ENCODE results near the gene ADH4.
A peak's percentile ranks its signal among the peaks of the same experiment; 100 is the strongest.
"Not testable (repeated sequence)": the region's sequence is repeated elsewhere in the genome, so short reads cannot be mapped to it uniquely, and the experiment has no call there.

ADH4 gene

DNA sequence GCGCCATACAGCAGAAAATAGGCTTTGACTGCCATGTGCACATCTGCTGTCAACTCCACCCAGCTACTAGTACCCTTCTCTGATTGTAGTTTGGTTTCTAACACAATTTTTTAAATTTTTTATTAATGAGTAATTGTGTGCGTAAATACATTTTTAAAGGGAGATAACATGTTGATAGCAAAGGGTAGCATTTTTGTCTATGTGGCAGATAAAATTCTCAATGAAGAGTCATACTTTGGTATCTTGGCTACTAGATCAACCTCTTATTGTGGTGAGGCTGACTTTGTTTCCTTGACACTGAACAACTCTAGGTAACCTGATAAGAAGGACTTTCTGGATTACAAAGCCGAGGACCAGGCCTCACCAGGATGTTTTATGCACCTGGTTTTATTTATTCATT, 9.5 kb downstream of the ADH4 start:
- DNase-seq (ENCODE audit: low read depth in 2 of 3, low spot score in 2 of 3): no peak

DNA sequence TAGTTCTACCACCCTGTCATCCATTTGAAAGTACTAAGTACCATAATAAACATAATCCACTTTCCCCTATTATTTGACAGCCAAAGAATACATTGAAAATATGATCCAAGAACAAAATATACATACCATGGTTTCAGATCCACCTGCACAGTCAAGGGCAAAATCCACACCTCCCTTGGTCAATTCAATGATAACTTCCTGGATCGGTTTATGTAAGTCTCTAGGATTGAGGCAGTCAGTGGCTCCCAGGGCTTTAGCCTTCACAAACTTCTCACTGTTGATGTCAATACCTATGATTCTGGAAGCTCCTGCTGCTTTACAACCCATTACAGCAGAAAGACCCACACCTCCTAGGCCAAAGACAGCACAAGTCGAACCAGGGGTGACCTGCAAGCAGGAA, 12.7 kb downstream of the ADH4 start:
- no peak for DNase-seq (ENCODE audit: low read depth in 2 of 3, low spot score in 2 of 3)

DNA sequence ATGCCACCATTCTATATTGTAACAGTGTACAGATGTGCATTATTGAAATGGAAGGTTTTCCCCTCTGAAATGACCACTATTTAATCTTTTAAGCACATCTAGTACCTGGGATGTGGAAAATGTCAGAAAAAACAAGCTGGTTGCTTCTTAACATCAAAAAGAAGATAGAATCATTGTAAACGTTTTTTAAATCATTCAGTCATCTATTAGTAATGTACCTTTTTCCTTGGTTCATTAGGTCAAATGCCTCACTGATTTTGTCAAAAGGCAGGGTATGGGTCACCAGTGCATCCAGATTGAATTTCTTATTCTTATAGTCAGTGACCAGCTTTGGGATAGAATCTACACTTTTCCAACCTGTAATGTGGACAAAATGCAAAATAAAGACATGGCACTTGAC, 17.7 kb downstream of the ADH4 start:
- no peak for DNase-seq (ENCODE audit: low read depth in 2 of 3, low spot score in 2 of 3)

DNA sequence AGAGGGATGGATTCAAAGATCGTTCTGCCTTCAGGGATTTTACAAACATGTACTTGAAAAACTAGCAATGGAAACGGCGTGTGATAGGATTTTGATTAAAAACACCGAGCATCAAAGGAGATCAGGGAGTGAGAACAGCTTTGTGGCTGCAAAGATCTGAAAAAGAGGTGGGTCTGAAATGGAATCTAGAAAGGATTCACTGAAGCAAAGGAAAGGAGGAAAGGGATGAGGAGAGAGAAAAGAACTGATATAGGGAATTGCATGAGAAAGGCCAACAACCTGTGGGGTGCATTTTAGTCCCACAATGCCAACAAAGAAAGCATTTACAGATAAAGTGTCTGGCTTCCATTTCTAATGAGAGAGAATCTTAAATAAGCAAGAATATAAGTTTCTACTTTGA, 23.1 kb downstream of the ADH4 start:
- no peak for DNase-seq (ENCODE audit: low read depth in 2 of 3, low spot score in 2 of 3)

DNA sequence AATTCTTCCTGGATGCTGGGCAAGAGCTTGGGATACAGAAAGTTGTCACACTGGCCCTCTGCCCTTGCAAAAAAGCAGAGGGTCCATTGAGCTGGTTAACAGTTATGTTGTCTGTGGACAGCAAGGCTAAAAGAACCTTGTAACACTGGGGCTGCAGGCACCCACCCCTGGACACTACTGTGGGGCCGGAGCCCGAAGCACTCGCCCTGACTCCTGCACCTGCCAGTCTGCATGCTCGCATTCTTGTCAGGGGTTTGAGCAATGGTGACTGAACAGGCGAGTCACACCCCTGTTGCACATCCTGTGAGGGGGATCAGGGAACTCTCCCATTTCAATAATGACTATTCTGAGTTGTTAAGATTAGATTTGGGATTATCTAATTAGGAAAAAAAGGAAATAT, 23.6 kb downstream of the ADH4 start:
- DNase-seq (ENCODE audit: low read depth in 2 of 3, low spot score in 2 of 3): no peak

DNA sequence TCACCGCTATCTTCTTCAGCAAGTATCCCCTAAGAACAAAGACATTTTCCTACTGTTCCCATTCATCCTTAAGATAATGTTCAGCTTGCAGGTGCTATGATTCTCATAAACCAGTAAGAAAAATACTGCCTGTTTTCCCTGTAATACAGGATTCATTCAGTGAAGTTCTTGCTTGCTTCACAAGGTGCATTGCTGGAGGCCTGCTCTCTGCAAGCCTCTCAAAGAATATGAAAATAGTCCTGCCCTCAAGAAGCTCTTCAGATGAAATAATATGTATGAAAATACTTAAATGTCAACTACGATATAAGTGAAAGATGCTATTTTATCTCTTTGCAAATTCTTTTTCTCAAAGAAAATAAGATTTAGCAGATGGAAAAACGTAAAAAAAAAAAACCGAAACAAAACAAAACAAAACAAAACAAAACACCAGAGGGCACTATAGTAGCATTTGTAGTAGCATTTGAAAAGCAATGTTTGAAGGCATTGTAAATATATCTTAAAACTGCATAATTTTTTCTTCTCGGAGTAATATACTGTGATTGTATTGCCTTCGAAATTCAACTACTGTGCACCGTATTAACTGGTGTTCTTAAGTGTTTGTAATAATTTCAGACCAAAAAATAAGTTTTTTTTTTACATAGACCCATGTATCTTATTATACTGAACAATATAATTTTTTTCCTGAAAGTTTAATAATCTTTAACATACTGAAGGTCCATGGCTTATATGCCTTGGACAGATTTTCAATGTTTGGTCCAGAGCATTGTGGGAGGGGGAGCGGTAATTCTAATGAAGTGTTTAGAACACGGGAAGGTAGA, 26.0 kb downstream of the ADH4 start:
- DNase-seq (ENCODE audit: low read depth in 2 of 3, low spot score in 2 of 3): no peak

DNA sequence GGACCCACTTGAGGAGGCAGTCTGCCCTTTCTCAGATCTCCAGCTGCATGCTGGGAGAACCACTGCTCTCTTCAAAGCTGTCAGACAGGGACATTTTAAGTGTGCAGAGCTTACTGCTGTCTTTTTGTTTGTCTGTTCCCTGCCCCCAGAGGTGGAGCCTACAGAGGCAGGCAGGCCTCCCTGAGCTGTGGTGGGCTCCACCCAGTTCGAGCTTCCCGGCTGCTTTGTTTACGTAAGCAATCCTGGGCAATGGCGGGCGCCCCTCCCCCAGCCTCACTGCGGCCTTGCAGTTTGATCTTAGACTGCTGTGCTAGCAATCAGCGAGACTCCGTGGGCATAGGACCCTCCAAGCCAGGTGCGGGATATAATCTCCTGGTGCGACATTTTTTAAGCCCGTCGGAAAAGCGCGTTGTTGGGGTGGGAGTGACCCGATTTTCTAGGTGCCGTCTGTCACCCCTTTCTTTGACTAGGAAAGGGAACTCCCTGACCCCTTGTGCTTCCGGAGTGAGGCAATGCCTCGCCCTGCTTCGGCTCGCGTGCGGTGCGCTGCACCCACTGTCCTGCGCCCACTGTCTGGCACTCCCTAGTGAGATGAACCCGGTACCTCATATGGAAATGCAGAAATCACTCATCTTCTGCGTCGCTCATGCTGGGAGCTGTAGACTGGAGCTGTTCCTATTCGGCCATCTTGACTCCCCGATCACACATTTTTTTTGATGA, 26.8 kb downstream of the ADH4 start:
- DNase-seq (ENCODE audit: low read depth in 2 of 3, low spot score in 2 of 3): not testable (repeated sequence)

DNA sequence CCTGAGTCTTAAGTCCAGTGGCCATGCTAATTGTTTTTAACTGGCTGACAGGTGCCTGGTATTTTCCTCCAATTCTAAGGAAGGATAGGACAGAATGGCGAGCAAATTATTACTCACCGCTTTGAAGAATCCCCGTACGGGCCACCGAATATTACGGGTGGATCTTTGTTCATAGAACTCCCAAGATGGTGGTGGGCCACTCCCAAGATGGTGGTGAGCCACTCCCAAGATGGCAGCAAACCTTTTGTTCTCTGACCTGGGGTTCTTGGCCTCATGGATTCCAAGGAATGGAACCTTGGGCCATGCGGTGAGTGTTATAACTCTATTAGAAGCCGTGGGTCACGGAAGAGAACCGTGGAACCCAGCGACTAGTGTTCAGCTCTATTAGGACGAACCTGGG, 34.8 kb downstream of the ADH4 start:
- DNase-seq (ENCODE audit: low read depth in 2 of 3, low spot score in 2 of 3): not testable (repeated sequence)

DNA sequence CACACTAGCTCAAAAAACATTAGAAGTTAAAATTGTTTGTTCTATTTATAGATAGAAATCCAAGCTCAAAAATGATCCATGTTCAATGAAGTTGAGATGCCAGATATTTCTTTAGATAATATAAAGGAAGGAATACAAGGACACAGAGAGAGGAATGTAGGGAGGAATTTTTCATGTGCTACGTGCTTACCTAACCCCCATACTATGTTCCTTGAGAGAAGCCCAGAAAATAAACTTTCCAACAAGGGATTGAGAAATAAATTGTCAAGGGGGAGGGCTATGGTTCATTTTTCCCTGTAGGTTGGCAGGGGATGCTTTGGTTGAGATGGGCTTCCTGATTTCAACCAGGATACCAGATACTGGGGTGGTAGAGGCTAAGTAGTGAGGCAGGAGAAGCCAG, 39.9 kb downstream of the ADH4 start:
- DNase-seq (ENCODE audit: low read depth in 2 of 3, low spot score in 2 of 3): no peak

DNA sequence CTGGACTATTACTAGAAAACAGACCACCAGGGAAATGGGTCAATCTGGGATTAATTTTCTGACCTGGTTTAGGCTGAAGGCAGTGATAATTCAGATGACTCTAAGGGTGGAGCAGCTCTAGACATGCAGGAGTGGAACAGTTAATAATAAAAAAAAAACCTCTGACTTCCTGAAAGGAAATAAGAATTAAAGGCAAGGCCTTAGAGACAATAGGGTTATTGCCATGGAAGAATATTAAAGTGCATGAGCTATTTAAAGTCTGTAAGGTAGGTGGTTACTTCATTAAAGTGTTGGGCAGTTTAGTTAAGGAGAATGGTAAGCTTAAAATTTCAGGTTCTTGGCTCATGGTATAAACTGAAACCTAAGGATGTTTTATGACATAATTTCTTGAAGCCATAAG, 40.9 kb downstream of the ADH4 start:
- no peak for DNase-seq (ENCODE audit: low read depth in 2 of 3, low spot score in 2 of 3)

DNA sequence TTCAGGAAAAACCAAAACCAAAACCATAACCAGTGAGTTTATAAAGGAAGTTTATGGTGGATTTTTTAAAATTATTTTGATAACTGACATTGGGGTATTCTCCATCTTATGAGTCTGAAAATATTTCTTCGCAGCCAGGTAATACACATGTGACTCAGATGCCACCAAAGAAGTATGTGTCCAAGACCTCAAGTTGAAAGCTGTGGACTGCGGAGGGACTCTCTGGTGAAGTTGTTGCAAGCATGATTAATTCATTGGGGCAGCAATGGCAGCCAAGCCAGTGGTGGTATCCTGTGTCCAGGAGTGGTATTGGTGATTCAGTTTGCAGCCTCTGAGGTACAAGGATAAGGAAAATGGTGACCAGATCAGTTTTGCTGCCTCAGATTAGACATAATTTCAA, 41.5 kb downstream of the ADH4 start:
- DNase-seq (ENCODE audit: low read depth in 2 of 3, low spot score in 2 of 3): no peak

DNA sequence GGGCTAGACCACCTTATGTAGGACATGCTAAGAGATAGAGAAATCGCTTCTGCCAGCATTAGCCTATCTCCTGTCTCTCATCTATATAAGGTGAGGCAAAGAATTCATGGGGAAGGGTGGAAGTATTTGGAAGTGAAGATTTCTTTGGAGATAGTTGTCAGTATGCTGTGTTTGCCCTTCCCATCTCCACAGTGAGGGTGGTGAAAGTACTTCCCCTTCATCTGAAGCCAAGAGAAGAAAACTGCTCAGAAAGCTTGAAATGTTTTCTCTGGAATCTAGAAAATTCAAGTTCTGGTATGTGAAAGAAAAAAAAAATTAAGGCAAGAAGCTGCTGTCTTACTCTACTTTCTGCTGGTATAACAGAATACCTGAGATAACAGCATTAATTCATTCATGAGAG, 43.2 kb downstream of the ADH4 start:
- DNase-seq (ENCODE audit: low read depth in 2 of 3, low spot score in 2 of 3): no peak

DNA sequence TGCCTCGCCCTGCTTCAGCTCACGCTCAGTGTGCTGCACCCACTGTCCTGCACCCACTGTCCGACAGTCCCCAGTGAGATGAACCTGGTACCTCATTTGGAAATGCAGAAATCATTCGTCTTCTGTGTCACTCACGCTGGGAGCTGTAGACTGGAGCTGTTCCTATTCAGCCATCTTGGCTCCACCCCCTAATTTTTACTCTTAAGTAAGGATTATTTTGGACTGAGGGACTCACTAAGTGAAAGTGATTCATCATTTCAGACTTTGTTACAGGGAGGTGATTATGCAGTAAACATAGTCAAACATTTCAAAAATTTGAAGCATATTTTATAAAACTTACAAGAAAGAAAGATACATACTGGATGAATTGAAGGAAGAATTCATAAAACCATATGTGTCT, 44.3 kb downstream of the ADH4 start:
- DNase-seq (ENCODE audit: low read depth in 2 of 3, low spot score in 2 of 3): not testable (repeated sequence)

DNA sequence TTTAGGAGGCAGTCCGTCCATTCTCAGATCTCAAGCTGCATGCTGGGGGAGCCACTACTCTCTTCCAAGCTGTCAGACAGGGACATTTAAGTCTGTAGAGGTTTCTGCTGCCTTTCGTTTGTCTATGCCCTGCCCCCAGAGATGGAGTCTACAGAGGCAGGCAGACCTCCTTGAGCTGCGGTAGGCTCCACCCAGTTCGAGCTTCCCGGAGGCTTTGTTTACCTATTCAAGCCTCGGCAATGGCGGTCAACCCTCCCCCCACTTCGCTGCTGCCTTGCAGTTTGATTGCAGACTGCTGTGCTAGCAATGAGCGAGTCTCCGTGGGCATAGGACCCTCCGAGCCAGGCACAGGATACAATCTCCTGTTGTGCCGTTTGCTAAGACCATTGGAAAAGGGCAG, 44.8 kb downstream of the ADH4 start:
- no peak for DNase-seq (ENCODE audit: low read depth in 2 of 3, low spot score in 2 of 3)

DNA sequence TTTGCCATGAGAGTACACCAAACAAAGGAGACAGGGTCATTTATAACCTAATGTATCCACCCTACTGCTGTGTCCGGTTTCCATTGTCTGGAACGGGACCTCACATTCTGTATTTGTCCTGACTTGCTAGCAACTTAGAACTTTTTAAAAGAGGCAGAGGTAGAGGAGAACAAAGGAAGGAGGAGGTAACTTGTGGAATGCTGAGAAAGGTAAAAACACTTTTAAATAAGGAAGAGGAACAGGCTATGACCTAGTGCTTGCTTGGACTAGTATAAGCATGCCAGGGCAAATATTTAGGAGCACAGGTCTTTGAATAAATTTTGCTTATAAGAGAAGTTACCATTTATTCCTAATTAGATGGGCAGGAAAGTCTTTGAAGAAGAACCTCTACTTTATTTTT, 52.3 kb downstream of the ADH4 start:
- DNase-seq (ENCODE audit: low read depth in 2 of 3, low spot score in 2 of 3): not testable (repeated sequence)

DNA sequence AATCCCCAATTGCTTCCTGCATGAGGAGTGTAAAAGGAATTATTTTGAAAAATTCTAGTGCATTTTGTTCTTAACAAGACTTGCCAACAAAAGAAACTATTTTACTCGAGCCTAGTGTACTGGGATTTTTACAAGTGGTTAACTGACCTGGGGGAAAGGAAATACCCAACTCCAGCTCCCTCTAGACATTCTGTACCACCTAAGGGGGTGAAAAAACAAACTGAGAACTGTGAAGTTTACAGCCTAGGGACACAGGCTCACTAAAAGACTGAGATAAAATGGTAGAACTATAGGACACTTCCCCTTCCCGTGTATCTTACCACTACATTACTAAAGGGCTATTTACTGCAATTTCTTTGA, 52.9 kb downstream of the ADH4 start:
- no peak for DNase-seq (ENCODE audit: low read depth in 2 of 3, low spot score in 2 of 3)

DNA sequence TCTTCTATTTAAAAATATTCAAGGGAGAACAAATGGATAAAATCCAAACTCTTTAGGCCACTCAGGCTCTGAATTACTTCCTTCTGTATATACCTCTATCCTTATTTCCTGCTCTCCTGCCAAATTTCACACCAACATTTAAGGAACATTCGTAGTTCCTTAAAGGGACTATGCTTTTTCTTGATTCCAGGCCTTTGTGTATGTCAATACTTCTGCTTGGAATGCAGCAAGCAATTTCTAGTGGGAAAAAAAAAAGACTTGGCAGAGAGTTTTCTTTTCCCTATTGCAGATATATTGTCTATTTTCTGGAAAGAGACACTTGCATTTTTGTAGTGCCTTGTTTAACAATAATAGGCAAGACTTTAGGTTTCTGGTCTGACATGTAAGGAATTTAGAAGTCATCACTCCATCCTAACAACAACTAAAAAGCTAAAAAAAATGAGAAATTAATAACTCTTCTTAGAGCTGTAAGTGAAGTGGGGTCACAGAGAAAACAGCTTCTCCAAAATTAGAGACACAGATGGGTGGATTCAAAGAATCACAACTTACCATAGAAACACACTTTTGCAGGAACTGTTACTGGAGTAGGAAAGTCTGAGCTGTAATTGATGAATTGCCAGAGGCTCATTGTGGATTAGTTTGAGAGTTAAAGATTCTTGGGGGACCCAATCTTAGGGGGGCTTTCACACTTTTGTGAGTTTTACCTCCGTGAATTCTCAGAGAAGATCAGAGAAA, 53.4 kb downstream of the ADH4 start:
- DNase-seq (ENCODE audit: low read depth in 2 of 3, low spot score in 2 of 3): no peak

DNA sequence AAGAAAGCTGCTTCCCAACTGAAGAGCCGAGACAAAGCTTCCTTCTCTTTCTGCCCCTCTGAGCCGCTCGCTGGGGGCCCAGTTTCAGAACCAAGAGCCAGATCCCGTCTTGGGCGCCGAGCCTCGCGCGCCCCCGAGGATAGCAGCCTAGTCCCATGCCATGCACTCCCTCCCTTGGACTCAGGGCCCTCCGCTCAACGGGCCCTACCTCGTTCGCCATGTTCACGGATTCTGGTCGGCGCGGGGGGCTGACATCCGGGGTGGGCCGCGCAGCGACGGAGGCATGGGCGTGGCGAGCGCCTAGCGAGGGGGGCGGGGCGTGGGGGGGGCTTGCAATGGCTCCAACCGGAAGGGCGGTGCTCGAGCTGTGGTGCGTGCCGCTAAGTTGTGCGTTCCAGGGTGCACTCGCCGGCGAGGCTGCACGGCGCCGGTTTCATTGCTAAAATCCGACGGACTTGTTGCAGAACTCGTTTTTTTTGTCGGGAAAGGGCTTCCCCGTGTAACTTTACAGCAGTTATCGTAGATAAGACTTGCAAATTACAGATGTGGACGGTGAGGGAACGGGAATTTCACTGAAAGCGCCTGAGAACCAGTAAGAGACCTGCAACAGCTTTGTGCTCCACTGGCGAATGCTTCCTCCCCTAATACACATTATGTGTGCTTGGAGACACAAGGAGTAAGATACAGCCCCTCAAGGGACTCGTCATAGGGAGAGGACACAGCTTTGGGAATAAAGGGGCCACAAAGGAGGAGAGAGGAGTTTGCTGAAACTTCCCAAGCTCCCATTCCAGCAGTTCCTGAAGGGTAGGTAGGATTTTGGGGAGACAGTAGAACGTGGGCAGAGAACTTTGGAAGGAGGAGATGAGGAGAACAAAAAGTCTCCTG, 55.4 kb downstream of the ADH4 start, which contains the start of gene ADH5:
ADH5 (minus strand) TSS at position 308 of the 885 bp plus-strand sequence; CDS start at position 220, 88 bp downstream.
- DNase-seq (ENCODE audit: low read depth in 2 of 3, low spot score in 2 of 3): peak; percentile 78 to 83 (median 80)

DNA sequence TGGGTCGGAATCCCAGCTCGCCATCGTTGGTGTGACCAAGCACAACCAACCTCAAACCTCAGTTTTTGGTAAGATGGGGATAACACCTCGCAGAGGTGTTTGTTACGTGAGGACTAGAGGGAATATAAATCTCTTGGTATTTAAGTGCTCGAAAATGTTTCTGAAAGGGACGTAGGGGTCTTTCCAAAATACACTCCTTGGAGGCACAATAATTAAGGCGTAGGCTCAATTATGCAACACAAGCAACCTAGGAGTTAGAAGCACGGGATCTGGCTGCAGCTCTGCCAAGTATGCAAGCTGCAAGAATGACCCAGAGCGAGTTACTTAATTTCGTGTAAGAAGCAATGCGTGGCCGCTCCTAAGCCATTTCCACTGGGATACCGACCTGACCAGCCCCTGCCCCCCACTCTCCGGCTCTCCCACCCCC, 56.1 kb downstream of the ADH4 start:
- no peak for DNase-seq (ENCODE audit: low read depth in 2 of 3, low spot score in 2 of 3)

DNA sequence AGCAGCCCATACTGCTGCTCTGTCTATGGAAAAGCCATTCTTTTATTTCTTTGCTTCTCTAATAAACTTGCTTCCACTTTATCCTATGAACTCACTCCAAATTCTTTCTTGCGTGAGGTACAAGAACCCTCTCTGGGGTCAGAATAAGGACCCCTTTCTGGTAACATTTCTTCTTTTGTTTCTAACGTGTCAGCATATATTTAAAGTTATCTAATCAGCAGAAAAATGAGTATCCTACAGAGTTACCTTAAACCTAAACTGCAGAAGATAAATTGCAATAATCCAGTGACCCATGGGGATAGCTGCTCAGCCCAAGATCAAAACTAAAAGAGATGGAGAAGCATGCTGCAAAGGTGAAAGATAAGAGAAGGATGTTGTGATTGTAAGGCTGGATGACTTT, 59.5 kb downstream of the ADH4 start:
- no peak for DNase-seq (ENCODE audit: low read depth in 2 of 3, low spot score in 2 of 3)

DNA sequence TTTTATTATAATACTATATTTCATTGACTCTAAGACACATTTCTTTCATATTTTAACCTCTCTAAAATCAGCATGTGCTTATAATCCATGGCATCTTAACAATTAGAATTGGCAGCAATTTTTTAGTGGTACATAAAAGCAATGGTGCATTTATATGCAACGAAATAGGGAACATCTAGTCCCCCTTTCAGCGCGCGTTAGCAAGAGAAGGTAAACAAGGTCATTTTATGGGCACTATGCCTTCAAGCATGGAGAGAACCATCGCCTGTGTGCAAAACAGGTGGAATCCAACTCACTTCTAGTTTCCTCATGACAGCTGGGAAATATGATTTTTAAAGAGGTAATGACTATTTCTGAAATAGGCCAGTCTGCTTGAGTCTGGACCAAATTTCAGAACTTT, 61.9 kb downstream of the ADH4 start:
- DNase-seq (ENCODE audit: low read depth in 2 of 3, low spot score in 2 of 3): no peak
